ENCODE measurements around the gene ABI3BP.

- no peak for TF ChIP-seq MAX (IDR thresholded peaks at IDR 0.05)
- TF ChIP-seq ZNF274 (IDR thresholded peaks at IDR 0.05; ENCODE audit: low read depth, low read length): no peak
- TF ChIP-seq CTCF (IDR thresholded peaks at IDR 0.05 in 2 of 3, conservative IDR thresholded peaks at IDR 0.05 in 1 of 3; ENCODE audit: borderline replicate concordance in 1 of 3, insufficient read depth in 1 of 3, low read depth in 2 of 3, low read length in 2 of 3): no peak
- TF ChIP-seq SIN3A (IDR thresholded peaks at IDR 0.05; ENCODE audit: low read depth): no peak
- no peak for TF ChIP-seq EZH2phosphoT487 (IDR thresholded peaks at IDR 0.05; ENCODE audit: borderline replicate concordance)
- no peak for TF ChIP-seq POLR2A (IDR thresholded peaks at IDR 0.05; ENCODE audit: borderline replicate concordance, extremely low read depth, insufficient read depth, insufficient read length)
- TF ChIP-seq POLR2AphosphoS5 (IDR thresholded peaks at IDR 0.05; ENCODE audit: low read depth, low read length): no peak
- no peak for TF ChIP-seq EZH2 (IDR thresholded peaks at IDR 0.05)
- TF ChIP-seq RAD21 (IDR thresholded peaks at IDR 0.05; ENCODE audit: low read depth): no peak
- no peak for TF ChIP-seq REST (IDR thresholded peaks at IDR 0.05; ENCODE audit: low read depth)
- no peak for TF ChIP-seq ZFX (IDR thresholded peaks at IDR 0.05)
- no peak for TF ChIP-seq JUND (IDR thresholded peaks at IDR 0.05)
- TF ChIP-seq ZBTB33 (IDR thresholded peaks at IDR 0.05; ENCODE audit: extremely low read depth, insufficient replicate concordance, low read length): no peak
These were observed 60.7 kb downstream of the ABI3BP start for GRCh38 chr3:100932491-100932890.
